GM10847 (cell line): ENCODE results near the gene RPL10A.

Source experiments
- POLR2A ChIP-seq: IDR thresholded peaks from 2 replicates; pipeline ENCODE4 v1.6.1; 2011; ENCODE audit not compliant: insufficient read length; ENCODE audit errors: extremely low read depth

The RPL10A gene

GRCh38 chr6:35505999-35506412 is 37.8 kb downstream of the RPL10A start:
- no peak for TF ChIP-seq POLR2A

GRCh38 chr6:35506536-35506935 is 38.3 kb downstream of the RPL10A start:
- no peak for TF ChIP-seq POLR2A

GRCh38 chr6:35507221-35507620 is 39.0 kb downstream of the RPL10A start:
- no peak for TF ChIP-seq POLR2A

- no peak for TF ChIP-seq POLR2A
Measured at GRCh38 chr6:35508027-35508426, 39.8 kb downstream of the RPL10A start.

GRCh38 chr6:35508542-35508941 is 40.3 kb downstream of the RPL10A start:
- no peak for TF ChIP-seq POLR2A

GRCh38 chr6:35510916-35511561 is 42.8 kb downstream of the RPL10A start:
- TF ChIP-seq POLR2A: no peak

GRCh38 chr6:35511562-35511941 is 43.4 kb downstream of the RPL10A start:
- TF ChIP-seq POLR2A: no peak

GRCh38 chr6:35512006-35512405 is 43.8 kb downstream of the RPL10A start:
- TF ChIP-seq POLR2A: no peak

GRCh38 chr6:35512740-35513139 is 44.5 kb downstream of the RPL10A start, which contains the start of gene TULP1:
TULP1 (minus strand) TSS chr6:35512896; CDS start chr6:35512858, 38 bp downstream.
- TF ChIP-seq POLR2A: no peak

- TF ChIP-seq POLR2A: no peak
Measured at GRCh38 chr6:35514587-35514986, 46.4 kb downstream of the RPL10A start.

- no peak for TF ChIP-seq POLR2A
Measured at GRCh38 chr6:35516712-35517111, 48.5 kb downstream of the RPL10A start.

GRCh38 chr6:35518566-35519312 is 50.5 kb downstream of the RPL10A start:
- no peak for TF ChIP-seq POLR2A

GRCh38 chr6:35519313-35520015 is 51.3 kb downstream of the RPL10A start:
- no peak for TF ChIP-seq POLR2A
